AG09309 (cell line): ENCODE measurements around the gene JMJD1C.

Source experiments
- DNase-seq: peaks from one replicate; pipeline ENCODE4 v3.0.0-alpha.2; 2010; ENCODE audit warnings: low read depth
- H3K4me3 ChIP-seq: 2 replicates; pipeline ENCODE4 v1.5.1; 2011; ENCODE audit warnings: mild to moderate bottlenecking, low read depth, low read length, moderate library complexity; ENCODE audit not compliant: control insufficient read depth
- TF ChIP-seq, protein P1 (sequence below): IDR thresholded peaks from 2 replicates; pipeline ENCODE4 v1.5.1; 2011; ENCODE audit warnings: mild to moderate bottlenecking, low read depth, low read length, inconsistent platforms; ENCODE audit not compliant: insufficient read depth, control insufficient read depth; ENCODE audit errors: missing control alignments

Gene JMJD1C

GRCh38 chr10:63142136-63142535, 323.6 kb downstream of the JMJD1C start:
- no peak for DNase-seq
- TF ChIP-seq, protein P1, sequence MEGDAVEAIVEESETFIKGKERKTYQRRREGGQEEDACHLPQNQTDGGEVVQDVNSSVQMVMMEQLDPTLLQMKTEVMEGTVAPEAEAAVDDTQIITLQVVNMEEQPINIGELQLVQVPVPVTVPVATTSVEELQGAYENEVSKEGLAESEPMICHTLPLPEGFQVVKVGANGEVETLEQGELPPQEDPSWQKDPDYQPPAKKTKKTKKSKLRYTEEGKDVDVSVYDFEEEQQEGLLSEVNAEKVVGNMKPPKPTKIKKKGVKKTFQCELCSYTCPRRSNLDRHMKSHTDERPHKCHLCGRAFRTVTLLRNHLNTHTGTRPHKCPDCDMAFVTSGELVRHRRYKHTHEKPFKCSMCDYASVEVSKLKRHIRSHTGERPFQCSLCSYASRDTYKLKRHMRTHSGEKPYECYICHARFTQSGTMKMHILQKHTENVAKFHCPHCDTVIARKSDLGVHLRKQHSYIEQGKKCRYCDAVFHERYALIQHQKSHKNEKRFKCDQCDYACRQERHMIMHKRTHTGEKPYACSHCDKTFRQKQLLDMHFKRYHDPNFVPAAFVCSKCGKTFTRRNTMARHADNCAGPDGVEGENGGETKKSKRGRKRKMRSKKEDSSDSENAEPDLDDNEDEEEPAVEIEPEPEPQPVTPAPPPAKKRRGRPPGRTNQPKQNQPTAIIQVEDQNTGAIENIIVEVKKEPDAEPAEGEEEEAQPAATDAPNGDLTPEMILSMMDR = no peak
- no peak overlapping the region for H3K4me3 ChIP-seq

GRCh38 chr10:63140077-63140476, 325.7 kb downstream of the JMJD1C start:
- TF ChIP-seq, protein P1 = no peak
- DNase-seq = no peak
- H3K4me3 ChIP-seq = no peak overlapping the region

- no peak for DNase-seq
- TF ChIP-seq, protein P1 = no peak
- H3K4me3 ChIP-seq = no peak overlapping the region
Measured at GRCh38 chr10:63137306-63137705, 328.5 kb downstream of the JMJD1C start.

DNA sequence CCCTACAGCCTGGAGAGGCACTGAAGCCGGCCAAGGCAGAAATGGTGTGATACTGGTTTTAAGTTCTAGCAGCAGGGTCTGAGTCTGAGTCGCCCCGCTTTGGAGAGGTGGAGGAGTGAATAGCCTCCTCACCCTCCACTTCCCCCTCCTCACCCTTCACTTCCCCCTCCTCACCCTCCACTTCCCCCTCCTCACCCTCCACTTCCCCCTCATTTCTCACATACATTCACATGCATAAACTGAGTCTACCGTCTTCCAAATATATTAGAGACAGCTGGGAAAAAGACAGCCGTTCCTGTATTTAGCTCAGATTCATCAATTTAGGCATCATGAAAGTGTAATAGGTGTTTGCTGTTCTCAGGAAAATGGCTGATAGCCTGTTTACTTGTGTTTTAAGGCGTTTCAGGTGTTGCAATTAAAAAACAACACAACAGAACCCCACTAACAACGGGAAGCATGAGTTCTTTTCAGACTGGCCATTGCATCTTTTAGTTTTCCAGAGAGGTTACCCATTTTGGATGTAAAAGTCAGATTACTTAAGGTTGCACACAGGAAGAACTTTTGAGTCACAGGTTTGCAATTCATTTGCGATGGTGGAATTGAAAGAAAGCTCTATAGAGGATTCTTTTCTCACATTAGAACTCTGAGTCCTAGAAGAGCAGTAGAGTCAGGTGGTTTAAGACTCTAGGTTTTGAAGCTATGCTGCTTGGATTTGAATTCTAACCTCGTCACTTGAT, 331.8 kb downstream of the JMJD1C start:
- no peak for DNase-seq
- H3K4me3 ChIP-seq = peak overlapping the region; percentile 94
- TF ChIP-seq, protein P1 = no peak

- peak within 1 kb of the TSS; percentile 94 for H3K4me3 ChIP-seq
- TF ChIP-seq, protein P1 = peak; percentile 46
- peak; percentile 92 for DNase-seq
Measured at GRCh38 chr10:63133056-63133820, 332.5 kb downstream of the JMJD1C start, which contains the start of gene NRBF2. Gene NRBF2, plus strand, starts transcription at chr10:63133328. Its CDS starts 143 bp downstream, at chr10:63133471.

GRCh38 chr10:63132651-63133055, 333.1 kb downstream of the JMJD1C start:
- H3K4me3 ChIP-seq = no peak overlapping the region
- TF ChIP-seq, protein P1 = no peak
- DNase-seq = no peak
